Measurements from ENCODE around the gene MAGEA4.
"Not testable (repeated sequence)": the region's sequence is repeated elsewhere in the genome, so short reads cannot be mapped to it uniquely, and the experiment has no call there.

The MAGEA4 gene

GRCh38 chrX:151912780-151913179 lies at the start of gene MAGEA4:
MAGEA4 (plus strand) TSS chrX:151912889; CDS start chrX:151923665, 10,776 bp downstream.
- no peak for FAIRE-seq

GRCh38 chrX:151870602-151871001 lies 42.1 kb upstream of the MAGEA4 start:
- FAIRE-seq (no peak), DNase-seq (ENCODE audit: low spot score) (peak; percentile 50)

More at GRCh38 chrX:151912780-151913179, at the start of gene MAGEA4:
- peak; percentile 76 for DNase-seq (ENCODE audit: low spot score)

- FAIRE-seq = no peak
- DNase-seq (ENCODE audit: low spot score) = peak; percentile 53
These were observed 41.4 kb upstream of the MAGEA4 start for GRCh38 chrX:151871244-151871643.

GRCh38 chrX:151873096-151873495 lies 39.6 kb upstream of the MAGEA4 start:
- FAIRE-seq = no peak

GRCh38 chrX:151875270-151876026 lies 37.2 kb upstream of the MAGEA4 start:
- no peak for DNase-seq (ENCODE audit: low spot score)
- no peak for FAIRE-seq

More at GRCh38 chrX:151873096-151873495, 39.6 kb upstream of the MAGEA4 start:
- no peak for DNase-seq (ENCODE audit: low spot score)

GRCh38 chrX:151878574-151878973 lies 34.1 kb upstream of the MAGEA4 start:
- DNase-seq (ENCODE audit: low spot score) (no peak), FAIRE-seq (no peak)

- no peak for FAIRE-seq
These were observed 32.8 kb upstream of the MAGEA4 start for GRCh38 chrX:151879856-151880255.

GRCh38 chrX:151880895-151881294 lies 31.8 kb upstream of the MAGEA4 start:
- no peak for DNase-seq (ENCODE audit: low spot score)
- no peak for FAIRE-seq

More at GRCh38 chrX:151879856-151880255, 32.8 kb upstream of the MAGEA4 start:
- DNase-seq (ENCODE audit: low spot score) = no peak

- DNase-seq (ENCODE audit: low spot score) (no peak), FAIRE-seq (no peak)
These were observed 23.3 kb upstream of the MAGEA4 start for GRCh38 chrX:151889421-151889820.

GRCh38 chrX:151896734-151897474 lies 15.8 kb upstream of the MAGEA4 start:
- no peak for DNase-seq (ENCODE audit: low spot score)
- FAIRE-seq = no peak

- no peak for FAIRE-seq
- DNase-seq (ENCODE audit: low spot score) = no peak
These were observed 13.1 kb upstream of the MAGEA4 start for GRCh38 chrX:151899622-151900021.

GRCh38 chrX:151901826-151902225 lies 10.9 kb upstream of the MAGEA4 start:
- FAIRE-seq (no peak), DNase-seq (ENCODE audit: low spot score) (no peak)

GRCh38 chrX:151902813-151903591 lies 9.7 kb upstream of the MAGEA4 start:
- FAIRE-seq = no peak

GRCh38 chrX:151904989-151905388 lies 7.7 kb upstream of the MAGEA4 start:
- no peak for DNase-seq (ENCODE audit: low spot score)
- no peak for FAIRE-seq

More at GRCh38 chrX:151902813-151903591, 9.7 kb upstream of the MAGEA4 start:
- DNase-seq (ENCODE audit: low spot score) = peak; percentile 80

- no peak for FAIRE-seq
These were observed 468 bp upstream of the MAGEA4 start for GRCh38 chrX:151912221-151912620.

GRCh38 chrX:151918736-151919135 lies 6.0 kb downstream of the MAGEA4 start:
- FAIRE-seq; DNase-seq (ENCODE audit: low spot score): not testable (repeated sequence)

More at GRCh38 chrX:151912221-151912620, 468 bp upstream of the MAGEA4 start:
- peak; percentile 61 for DNase-seq (ENCODE audit: low spot score)

- FAIRE-seq (no peak), DNase-seq (ENCODE audit: low spot score) (no peak)
These were observed 6.9 kb downstream of the MAGEA4 start for GRCh38 chrX:151919610-151920009.

- DNase-seq (ENCODE audit: low spot score) = no peak
- no peak for FAIRE-seq
These were observed 7.4 kb downstream of the MAGEA4 start for GRCh38 chrX:151920101-151920500.

- DNase-seq (ENCODE audit: low spot score) = no peak
- no peak for FAIRE-seq
These were observed 7.8 kb downstream of the MAGEA4 start for GRCh38 chrX:151920530-151920929.

- FAIRE-seq = no peak
- no peak for DNase-seq (ENCODE audit: low spot score)
These were observed 8.6 kb downstream of the MAGEA4 start for GRCh38 chrX:151921292-151921691.

GRCh38 chrX:151921866-151922265 lies 9.2 kb downstream of the MAGEA4 start:
- FAIRE-seq = no peak
- no peak for DNase-seq (ENCODE audit: low spot score)

- FAIRE-seq (no peak), DNase-seq (ENCODE audit: low spot score) (no peak)
These were observed 10.0 kb downstream of the MAGEA4 start for GRCh38 chrX:151922692-151923091.
